Activated CD8-positive, alpha-beta memory T cell treated with anti-CD3 and anti-CD28 coated beads for 36 hours (primary cell): ENCODE results near the gene CFAP46. TPM values are rescaled to one million over a fixed set of nuclear protein-coding genes. Genes with fewer than 3 reads are reported as not detected.

Source experiments
- CTCF ChIA-PET: fragments of 350-600 bp; sonication (Branson Sonifier 250); formaldehyde crosslinking; loops from one replicate; lab custom pipeline; 2021; ENCODE audit warnings: antibody characterized with exemption; lab: Charles Lee
- POLR2A ChIA-PET: fragments of 350-600 bp; sonication (Branson Sonifier 250); formaldehyde crosslinking; loops from one replicate; lab custom pipeline; 2021; ENCODE audit warnings: antibody characterized with exemption; lab: Charles Lee
- total RNA-seq, 2 experiments: library from RNA; stranded (reverse); gene quantifications; one replicate each; pipeline ENCODE4 v1.2.3, GENCODE V29; 2021

Gene CFAP46
- total RNA-seq, 2 experiments from 2014 or later = 0.19 TPM; not detected in 1

DNA sequence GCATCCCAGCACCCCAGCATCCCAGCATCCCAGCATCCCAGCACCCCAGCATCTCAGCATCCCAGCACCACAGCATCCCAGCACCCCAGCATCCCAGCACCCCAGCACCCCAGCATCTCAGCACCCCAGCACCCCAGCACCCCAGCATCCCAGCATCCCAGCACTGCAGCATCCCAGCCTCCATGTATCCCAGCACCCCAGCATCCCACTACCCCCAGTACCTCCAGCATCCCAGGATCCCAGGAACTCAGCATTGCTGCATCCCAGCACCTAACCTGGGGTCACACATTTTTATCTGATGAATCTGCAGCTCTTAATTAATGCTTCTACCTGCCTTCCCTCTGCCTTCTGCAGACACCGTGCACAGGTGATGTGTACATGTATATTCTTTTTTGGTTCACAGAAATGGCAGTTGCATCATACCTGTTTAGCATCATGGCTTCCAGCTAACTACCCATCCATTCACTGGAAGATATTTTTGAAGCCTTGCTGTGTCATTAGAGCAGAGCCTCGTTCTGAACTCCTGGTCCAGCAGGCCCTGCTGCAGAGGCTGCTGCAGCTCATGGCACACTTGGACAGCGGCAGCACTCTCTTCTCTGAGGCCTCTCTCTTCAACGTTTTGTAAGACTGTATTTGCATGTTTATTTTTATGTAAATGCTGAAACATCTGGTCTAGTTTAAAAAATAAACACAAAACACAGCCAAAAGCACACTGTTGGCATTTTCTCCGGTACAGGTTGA, 4.6 kb upstream of the CFAP46 start:
- ChIA-PET POLR2A (no interaction called here), CTCF (no interaction called here)

DNA sequence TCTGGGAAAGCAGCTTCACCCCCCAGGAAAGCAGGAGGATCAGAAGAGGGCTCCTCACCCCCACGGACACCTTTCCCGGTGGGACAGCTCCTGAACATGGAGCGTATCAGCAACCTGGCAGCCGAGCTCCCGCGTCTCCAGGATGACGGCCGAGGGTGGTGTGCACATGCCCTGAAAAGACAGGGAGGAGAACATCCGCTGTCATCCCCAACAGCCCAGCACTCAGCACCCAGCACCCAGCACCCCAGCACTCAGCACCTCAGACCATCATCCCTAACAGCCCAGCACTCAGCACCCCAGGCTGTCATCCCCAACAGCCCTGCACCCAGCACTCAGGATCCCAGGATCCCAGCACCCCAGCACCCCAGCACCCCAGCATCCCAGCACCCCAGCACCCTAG, 3.9 kb upstream of the CFAP46 start:
- ChIA-PET CTCF (no interaction called here), POLR2A (no interaction called here)

DNA sequence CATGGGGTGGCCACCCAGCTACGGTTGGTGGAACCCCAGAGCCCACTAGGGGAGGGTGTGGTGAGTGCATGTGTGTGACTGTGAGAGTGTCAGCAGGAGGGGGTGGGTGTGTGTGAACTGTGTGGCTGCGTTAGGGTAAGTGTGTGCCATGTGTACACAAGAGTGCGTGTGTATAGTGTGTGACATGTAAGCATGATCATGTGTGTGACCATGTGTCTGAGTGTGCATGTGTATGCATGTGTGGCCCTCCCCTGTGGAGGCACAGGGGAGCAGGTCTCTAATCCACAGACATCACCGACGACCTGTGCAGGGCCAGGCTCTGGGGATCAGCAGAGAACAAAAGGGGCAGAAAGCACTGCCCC, 3.5 kb upstream of the CFAP46 start:
- ChIA-PET CTCF (no interaction called here), POLR2A (no interaction called here)

DNA sequence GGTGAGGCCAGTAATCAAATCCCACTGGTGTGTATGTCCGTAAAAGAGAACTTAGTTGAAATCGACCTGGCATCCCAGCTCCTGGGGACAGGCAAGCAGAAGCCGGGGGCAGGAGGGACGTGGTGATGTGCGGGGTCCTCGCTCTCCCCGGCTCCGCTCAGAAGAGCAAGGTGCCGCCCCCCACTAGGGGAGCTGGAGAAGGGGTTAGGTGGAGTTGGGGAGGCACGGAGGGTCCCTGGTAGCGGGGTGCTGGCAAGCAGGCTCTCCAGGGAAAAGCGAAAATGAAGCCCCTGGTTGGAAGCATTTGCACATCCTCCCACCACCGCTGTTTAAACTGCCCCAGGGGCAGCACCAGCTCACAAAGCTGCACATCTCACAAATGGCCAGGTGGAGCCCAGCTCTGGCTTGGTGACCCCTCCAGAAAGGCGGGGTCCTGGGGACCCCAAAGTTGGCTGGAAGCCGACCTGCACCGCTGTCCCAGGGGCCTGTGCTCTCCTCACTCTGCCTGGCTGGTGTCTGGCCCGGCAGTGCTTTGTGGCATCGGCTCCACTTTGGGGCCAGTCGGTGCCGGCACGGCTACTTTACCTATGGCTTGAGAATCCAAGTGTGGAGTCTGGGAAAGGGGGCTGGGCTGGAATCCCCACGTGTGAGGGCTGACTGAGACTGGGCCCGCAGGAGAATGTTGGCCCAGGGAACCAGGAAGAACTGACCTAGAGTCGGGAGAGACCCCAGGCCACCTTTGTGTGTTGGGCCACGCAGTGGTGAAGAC, 2.9 kb upstream of the CFAP46 start:
- CTCF ChIA-PET = no interaction called here
- POLR2A ChIA-PET = no interaction called here

DNA sequence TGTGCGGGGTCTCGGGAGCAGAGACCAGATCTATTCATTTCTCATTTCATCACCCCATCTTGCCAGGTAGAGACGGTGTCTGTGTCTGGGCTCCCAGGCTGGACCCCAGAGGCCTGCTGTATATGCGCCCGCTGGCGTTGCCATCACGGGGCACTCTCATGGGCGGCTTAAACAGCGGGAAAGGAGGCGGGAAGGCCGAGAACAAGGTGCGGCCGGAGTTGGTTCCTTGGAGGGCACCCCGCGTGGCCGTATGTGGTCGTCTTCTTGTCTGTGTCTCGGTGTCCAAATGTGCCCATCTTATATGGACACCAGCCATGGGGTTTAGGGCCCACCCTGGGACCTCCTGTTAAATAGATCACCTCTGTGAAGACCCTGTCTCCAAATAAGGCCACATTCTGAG, 2.1 kb upstream of the CFAP46 start:
- ChIA-PET CTCF (no interaction called here), POLR2A (no interaction called here)

DNA sequence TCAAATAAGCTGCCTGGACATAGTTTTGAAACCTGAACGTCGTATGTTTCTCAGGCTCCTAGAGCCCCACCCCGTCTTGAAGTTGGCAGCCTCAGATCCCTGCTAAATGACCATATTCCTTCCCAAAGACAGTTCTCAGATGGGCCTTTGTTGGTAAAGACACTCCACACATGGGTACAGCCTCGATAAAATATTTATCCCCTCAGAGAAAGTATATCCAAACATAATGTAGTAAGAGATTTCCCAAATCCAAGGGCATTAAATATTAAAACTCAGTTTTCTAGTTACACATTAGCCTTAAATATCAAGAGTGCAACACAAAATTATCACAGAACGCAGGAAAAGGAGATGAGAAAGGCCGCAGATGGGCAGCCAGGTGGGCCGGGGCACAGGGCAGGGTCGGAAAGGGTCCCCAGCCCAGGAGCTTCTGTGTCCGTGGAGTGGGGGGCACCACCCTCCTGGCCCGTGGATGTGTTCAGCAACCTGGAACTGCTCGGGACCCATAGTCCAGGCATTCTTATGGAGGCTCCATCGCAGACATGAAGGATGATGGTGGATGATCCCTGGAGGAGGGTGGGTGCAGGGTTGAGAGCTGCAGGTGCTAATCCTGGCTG, 1.5 kb upstream of the CFAP46 start:
- CTCF ChIA-PET = no interaction called here
- POLR2A ChIA-PET = no interaction called here

DNA sequence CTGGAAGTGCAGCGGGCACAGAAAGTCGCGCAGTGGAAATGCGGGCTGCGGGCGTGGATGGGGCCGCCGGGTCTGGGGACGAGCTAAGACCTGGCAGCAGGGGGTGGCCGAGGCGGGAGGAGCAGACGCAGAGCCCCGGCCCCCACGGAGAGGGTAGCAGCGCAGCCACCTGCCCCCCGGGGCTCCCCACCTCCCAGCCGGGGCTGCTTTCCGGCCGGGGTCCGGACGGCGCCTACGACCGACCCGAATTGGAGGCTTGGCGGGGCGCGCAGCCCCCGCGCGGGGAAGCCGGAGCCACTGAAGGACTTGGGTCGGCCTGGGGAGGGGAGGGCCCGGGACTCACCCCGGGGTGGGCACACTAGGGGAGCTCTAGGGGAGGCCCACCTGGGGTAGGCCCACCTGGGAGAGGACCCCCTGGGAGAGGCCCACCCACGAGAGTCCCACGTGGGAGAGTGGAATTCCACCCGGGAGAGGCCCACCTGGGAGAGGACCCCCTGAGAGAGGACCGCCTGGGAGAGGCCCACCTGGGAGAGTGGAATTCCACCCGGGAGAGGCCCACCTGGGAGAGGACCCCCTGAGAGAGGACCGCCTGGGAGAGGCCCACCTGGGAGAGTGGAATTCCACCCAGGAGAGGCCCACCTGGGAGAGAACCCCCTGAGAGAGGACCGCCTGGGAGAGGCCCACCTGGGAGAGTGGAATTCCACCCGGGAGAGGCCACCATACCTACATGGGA, 854 bp upstream of the CFAP46 start:
- CTCF ChIA-PET = no interaction called here

DNA sequence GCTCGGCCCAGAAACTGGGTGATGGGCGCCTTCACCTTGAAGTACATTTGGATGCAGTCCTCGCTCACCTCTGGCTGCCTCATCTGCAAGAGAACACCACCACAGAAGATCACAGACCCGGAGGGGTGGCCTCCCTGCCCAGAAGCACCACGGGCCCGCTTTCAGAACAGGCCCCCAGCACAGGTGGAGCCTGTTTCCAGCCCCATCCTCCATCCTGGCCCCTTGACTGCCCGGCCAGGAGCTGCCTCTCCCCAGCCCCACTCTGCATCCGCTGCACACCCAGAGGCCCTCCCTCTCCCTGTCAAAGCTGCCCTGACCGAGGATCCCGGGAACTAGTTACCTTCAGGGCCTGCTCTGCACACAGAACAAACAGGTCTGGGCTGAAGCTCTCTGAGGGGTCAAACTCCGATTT, 724 bp downstream of the CFAP46 start:
- POLR2A ChIA-PET = no interaction called here
- CTCF ChIA-PET = no interaction called here

More for the DNA sequence above, 854 bp upstream of the CFAP46 start:
- POLR2A ChIA-PET = no interaction called here

DNA sequence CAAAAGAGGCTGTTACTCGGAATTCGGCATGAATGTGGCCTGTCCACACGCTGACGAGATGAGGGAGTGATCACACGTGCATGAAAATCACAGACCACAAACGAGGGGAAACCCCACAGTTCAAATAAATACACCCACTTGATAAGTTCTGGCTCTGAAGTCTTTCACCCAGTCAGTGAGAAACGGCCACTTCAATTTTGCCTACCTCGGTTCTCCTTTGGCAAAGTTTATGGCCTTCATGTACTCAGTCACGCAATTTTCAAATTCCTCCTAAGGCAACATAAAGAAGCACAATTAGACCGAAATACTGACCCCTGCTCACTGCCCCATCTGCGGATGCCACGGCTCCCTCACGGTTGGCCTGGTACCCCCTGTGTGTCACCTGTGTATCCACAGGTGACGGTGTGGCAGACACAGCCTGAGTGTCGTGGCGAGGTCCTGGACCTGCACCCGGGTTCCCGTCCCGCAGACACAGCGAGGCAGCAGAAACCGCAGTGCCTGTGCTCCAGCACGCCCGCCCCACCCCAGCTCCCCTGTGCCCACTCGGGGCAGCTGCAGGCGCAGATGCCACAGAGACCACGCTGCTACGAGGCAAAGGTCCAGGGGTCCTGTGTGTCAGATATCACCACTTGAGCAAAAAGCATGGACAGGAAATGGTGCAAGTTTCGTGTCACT, 1.4 kb downstream of the CFAP46 start:
- CTCF ChIA-PET = no interaction called here
- POLR2A ChIA-PET = no interaction called here

DNA sequence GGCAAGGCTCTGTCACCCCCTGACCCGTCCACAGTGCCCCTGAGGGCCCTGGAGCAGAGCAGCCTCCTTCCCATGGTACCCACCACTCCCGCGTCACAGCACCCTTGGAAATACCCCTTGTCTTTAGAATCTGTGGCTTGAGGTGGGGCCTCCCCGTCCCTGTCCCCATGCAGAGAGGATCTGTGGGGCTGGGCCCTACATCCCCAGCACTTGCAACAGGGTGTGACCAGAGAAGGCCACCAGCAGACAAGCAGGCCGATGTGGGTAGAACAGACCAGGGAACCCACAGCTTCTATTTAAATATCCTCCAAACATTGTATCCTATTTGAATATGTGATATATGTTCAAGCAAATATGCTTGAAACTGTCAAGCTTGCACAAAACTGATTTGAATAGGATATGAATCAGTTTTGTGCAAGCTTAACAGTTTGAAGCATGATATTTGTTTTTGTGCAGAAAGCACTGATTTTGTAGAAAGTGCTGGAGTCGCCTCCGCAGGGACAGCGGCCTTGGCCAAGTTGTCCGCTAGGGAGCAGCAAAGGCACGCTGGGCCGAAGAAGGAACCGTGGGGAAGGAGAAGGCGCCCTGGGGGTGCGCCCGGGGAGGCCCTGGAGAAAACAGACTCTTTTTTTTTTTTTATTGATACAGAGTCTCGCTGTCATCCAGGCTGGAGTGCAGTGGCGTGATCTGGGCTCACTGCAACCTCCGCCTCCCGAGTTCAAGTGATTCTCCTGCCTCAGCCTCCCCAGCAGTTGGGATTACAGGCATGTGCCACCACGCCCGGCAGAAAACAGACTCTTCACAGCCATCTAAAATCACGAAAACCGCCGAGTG, 2.2 kb downstream of the CFAP46 start:
- CTCF ChIA-PET = interaction anchor here (0.6 to 0.7 kb wide), 2 partner anchors 140 to 285 kb away, joined by 3 read pairs; no protein-coding TSS in a partner anchor
- POLR2A ChIA-PET = no interaction called here

DNA sequence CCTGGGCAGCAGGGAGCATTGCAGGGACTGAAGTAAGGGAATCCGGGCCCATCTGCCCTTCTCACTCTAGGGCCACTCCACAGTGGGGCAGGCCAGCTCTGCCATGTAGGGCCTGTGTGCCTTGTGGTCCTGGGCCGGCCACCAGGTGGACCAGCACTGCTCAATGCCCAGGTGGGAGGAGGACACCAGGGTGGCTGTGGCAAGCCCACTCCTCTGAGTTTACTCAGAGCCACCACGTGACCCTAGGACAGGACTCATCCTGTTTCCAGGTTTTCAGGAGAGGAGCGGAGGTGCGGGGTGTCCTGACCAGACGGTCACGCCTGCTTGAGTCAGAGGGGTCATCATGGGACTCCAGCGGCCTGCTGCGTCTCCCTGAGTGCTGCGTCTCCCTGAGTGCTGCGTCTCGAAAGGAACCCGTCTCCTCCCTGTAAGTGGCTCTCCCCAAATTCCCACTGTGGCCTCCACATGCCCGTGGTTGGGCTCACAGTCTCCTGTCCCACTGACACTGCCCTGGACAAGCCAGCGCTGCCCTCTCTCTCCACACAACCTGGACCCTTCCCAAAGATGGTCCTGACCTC, 2.9 kb downstream of the CFAP46 start:
- ChIA-PET POLR2A (no interaction called here), CTCF (interaction anchor here (1.6 kb wide), 1 partner anchor 185 kb away, joined by 7 read pairs; no protein-coding TSS in a partner anchor)

DNA sequence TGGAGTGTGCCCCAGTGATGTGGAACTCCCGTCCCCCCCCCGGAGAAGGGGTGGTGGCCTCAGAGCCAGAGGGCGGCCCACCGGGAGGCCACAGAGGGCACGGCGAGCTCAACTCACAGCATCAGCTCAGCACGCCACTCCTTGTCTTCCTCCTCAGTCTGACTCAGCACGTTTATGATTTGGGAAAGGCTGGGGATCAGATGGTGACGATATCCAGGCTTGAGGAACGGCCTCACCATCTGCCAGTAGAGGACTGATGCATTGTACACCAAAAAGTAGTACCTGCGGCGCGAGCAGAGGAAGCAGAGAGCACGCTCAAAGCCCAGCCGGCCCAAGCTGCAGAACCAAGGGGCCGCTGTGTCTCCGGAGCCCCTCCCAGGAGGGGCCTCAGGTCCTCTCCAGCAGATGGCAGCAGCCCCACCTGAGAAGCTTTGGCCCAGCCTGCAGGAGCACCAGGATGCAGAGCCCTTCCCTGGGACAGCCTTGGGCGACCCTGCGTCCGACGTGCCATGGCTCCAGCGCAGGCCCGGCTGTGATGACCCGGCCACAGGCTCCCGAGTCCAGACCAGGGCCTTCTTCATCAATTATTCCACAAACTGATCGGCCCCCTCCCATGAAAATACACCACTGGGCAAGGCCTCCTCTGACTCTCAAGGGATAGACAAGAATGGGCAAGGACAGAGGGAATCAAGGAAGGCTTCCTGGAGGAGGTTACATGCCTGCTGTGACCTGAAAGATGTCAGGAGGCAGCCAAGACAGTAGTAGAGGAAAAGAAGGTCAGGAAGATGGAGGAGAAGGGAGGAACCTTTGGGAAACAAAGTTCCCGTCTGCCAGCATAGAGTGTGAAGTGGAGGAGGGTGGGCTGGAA, 3.7 kb downstream of the CFAP46 start:
- ChIA-PET CTCF (interaction anchor here (1.6 kb wide), 1 partner anchor 186 kb away, joined by 7 read pairs; no protein-coding TSS in a partner anchor), POLR2A (no interaction called here)

DNA sequence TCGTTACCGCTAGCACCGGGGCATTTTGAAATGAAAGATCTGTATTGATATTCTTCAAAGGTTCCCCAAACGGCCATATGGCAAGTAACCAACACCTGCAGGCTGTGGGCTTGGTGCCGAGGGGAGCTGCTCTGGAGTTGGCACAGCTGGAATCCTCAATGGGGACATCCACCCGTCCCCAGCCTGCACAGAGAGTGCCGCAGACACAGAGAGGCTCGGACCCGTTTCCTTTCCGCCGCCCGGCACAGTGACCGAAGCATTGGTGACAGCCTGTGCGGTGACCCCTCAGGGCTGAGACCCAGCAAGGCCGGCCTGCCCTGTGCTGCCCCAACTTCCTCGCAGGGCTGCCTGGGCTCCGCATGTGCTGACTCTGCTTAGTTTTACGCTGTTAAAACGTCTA, 4.5 kb downstream of the CFAP46 start:
- POLR2A ChIA-PET = no interaction called here
- CTCF ChIA-PET = interaction anchor here (1.1 to 1.6 kb wide), 2 partner anchors 133 to 187 kb away, joined by 4 to 7 read pairs; no protein-coding TSS in a partner anchor

DNA sequence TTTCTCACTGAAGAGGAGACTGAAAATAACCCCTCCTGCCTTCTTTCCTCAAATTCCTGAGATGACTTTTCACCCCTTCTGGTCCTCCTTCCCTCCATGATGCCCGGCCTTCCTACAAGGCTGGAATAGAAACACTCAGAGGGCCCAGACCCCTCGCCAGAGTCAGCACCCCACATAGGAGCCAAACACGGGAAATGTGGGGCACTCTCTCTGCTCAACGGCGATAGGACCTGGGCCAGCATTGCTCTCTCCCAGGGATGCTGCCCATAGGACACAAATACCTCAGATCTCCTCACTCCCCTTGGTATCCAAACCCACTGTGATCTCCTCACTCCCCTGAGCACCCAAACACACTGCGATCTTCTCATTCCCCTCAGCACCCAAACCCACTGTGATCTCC, 7.4 kb downstream of the CFAP46 start:
- ChIA-PET CTCF (no interaction called here), POLR2A (no interaction called here)

DNA sequence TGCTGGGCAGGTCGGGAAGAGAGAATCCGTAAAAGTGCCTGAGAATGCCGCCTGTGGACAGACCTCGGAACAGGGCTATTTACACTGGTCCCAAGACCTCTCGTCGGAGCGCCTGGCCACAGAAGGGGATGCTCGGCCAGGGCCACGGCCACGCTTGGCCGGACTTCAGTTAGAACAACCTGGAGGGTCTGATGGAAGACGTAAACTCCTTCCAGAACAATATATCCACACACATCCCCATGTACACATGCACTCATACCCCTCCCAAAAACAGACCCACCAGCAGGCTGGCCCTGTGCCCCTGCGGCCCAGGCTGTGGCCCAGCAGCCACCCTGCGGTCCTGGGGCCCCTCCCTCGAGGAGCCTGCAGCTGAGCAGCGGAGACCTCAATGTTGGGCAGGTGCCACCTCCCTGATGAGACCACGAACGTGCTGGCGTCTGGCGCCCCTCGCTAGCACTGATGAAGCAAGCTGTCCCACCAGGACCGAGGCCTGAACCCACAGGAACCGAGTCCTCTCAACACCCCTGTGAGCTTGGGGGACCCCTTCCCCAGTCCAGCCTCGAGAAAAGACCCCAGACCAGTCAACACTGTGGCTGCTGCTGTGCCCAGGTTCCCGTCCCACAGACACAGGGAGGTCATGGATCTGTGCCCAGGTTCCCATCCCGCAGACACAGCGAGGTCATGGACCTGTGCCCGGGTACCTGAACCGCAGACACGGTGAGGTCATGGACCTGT, 8.9 kb downstream of the CFAP46 start:
- CTCF ChIA-PET = no interaction called here
- POLR2A ChIA-PET = no interaction called here

DNA sequence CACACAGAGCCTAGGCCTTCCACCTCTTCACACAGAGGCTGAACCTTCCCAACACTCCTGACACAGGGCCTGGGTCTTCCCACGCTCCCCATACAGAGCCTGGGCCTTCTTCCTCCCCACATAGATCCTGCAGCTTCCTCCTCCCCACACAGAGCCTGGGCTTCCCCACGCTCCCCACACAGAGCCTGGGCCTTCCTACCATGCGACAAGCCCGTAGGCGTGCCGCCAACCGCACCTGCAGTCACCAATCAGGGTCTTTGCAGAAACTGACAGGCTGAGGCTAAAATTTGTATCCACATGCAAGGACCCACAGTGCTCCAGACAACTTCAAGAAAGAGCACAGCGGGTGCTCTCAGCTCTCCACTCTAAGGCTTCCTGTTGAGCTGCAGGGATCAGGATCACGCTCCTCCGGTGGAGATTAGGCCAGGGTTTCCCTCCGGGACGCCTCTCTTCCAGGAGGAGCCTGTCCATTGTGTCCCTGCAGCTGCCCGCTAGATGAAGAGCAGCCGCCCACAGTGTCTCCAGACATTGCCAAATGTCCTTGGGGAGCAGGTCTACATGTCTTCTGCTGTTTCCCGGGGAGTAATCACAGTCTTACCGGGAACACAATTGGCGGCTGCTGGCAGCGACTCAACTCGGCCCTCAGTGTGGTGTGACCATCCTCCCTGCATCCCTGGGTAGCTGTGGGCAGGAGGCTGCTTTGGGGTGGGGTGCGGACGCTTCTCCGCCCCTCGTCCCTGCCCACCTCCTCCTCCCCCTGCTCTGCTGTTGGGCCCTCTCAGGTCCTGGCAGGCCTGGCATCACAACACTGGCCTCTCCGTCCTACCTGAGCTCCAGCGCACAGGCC, 9.7 kb downstream of the CFAP46 start:
- CTCF ChIA-PET = no interaction called here
- POLR2A ChIA-PET = no interaction called here
